Endothelial cell of umbilical vein (primary cell): ENCODE measurements around the gene AP2B1.

Experiments used
- CTCF ChIP-seq, 2 donors: IDR thresholded peaks; 1 replicate in 1 of 2; 2 replicates in 1 of 2; pipeline ENCODE4 v1.5.1; 2011; ENCODE audit warnings: low read length in 2 of 2, mild to moderate bottlenecking in 2 of 2, moderate library complexity in 2 of 2, control low read depth in 1 of 2, inconsistent platforms in 1 of 2, low read depth in 1 of 2; ENCODE audit not compliant: insufficient read depth in 1 of 2; ENCODE audit errors: extremely low read depth in 1 of 2
- EZH2 ChIP-seq: IDR thresholded peaks from 2 replicates; pipeline ENCODE4 v1.6.1; 2012; ENCODE audit warnings: borderline replicate concordance, low read depth, mild to moderate bottlenecking, moderate library complexity, low read length, inconsistent platforms; ENCODE audit not compliant: severe bottlenecking
- FOS ChIP-seq: IDR thresholded peaks from 2 replicates; pipeline ENCODE4 v1.6.1; 2011; ENCODE audit warnings: mild to moderate bottlenecking, low read length, moderate library complexity, borderline replicate concordance; ENCODE audit not compliant: insufficient read depth
- GATA2 ChIP-seq: IDR thresholded peaks from 2 replicates; pipeline ENCODE4 v1.7.0; 2011; ENCODE audit warnings: low read depth, mild to moderate bottlenecking, moderate library complexity, mixed read lengths, low read length; ENCODE audit not compliant: insufficient read length, insufficient read depth
- JUN ChIP-seq: IDR thresholded peaks from 2 replicates; pipeline ENCODE4 v1.6.1; 2011; ENCODE audit warnings: borderline replicate concordance, low read depth; ENCODE audit not compliant: insufficient read length, insufficient read depth
- MAX ChIP-seq: IDR thresholded peaks from 2 replicates; pipeline ENCODE4 v1.6.1; 2011; ENCODE audit not compliant: insufficient read depth, insufficient read length
- POLR2A ChIP-seq: IDR thresholded peaks from 2 replicates; pipeline ENCODE4 v1.6.1; 2012; ENCODE audit warnings: low read depth, mild to moderate bottlenecking, control low read depth, low read length
- POLR2AphosphoS5 ChIP-seq: IDR thresholded peaks from 2 replicates; pipeline ENCODE4 v1.6.1; 2012; ENCODE audit warnings: low read depth, mild to moderate bottlenecking, control low read depth, low read length, moderate library complexity; ENCODE audit not compliant: insufficient read depth

GRCh38 chr17:35596072-35596471, 8.9 kb downstream of the AP2B1 start:
- no peak for TF ChIP-seq CTCF (IDR thresholded peaks at IDR 0.05; ENCODE audit: extremely low read depth in 1 of 2, insufficient read depth in 1 of 2, low read depth in 1 of 2, low read length in 2 of 2)
- no peak for TF ChIP-seq POLR2AphosphoS5
- no peak for TF ChIP-seq JUN
- TF ChIP-seq EZH2: no peak
- TF ChIP-seq MAX: no peak
- TF ChIP-seq POLR2A: no peak
- TF ChIP-seq FOS: no peak
- no peak for TF ChIP-seq GATA2
